ENCODE results near the gene DACT1.

Gene DACT1

DNA sequence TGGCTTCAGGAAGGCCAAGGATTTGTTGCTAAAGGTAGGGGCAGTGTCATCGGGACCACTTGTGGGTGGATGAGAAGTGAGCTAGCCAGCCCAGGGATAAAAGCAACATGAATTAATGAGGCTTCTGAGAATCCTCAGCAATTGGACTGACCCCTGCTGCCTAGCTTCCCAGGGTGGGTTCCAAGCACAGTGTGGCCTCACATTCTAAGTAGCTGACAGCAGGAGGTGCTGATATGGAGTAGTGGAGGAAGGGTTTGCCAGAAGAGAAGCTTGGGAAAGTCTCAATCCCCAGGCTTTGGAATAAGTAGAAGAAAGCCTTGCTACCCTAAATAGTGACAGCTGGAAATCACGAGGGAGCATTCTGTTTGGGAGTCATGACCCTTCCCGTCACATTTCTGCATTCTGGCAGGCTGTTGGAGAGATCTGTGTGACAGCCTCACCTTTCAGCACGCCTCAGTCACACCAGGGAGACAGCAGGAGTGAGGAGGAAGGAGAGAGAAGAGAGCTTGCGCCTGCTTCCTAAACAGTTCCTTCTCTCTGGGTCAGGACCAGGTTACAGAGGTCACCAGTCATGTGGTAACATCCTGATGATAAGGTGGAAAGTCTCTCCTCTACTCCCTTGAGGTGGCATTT is 31.2 kb downstream of the DACT1 start:
- no peak overlapping the region for H3K27ac ChIP-seq
- TF ChIP-seq CTCF (conservative IDR thresholded peaks at IDR 0.05): no peak

DNA sequence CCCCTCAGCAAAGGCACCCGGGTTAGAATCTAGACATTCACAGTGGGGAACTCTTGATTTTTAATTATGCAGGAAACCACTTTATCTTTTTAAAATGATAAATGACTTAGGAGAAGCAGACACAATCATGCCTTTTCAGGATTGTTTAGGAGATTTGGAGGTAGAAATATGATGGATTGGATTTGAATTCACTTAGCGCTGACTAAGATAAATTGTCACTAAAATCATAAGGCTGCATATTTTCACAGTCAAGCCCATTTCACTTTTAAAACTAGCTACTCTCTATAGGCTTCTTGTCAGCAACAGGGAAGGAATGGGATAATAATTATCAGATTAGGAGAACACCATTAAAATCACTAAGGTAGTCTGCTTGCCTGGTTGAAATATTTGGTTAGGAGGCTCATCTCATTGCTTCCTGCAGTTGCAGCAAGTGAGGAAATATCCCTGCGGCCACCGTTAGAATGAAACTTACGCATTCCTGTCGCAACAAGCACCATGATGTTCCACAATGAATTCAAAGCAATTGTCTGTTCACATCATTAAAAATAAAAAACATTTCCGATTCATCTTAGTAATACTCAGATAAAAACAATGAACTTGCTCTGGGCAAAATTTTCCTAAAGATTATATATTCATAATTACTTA is 31.9 kb downstream of the DACT1 start:
- TF ChIP-seq CTCF (conservative IDR thresholded peaks at IDR 0.05): no peak

DNA sequence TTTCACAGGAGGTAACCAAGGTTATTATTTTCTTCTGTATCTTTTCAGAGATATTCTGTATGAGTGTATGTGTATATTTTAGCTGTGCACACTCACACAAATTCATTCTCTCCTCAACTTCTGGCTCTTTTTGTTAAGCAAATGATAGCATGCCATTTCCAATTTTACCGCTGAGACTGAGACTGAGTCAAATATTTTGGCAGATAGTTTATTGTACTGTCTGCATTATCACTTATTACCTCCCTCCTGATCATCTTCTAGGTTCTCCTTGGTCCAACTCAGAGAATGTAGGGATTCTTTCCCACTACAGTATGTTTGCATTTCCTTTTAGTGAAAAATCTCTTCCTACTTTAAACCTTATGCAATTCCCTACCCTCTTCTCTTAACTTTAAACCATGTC is 33.3 kb downstream of the DACT1 start:
- TF ChIP-seq CTCF (conservative IDR thresholded peaks at IDR 0.05): no peak
- H3K27ac ChIP-seq: no peak overlapping the region

More for the DNA sequence above, 31.9 kb downstream of the DACT1 start:
- no peak overlapping the region for H3K27ac ChIP-seq

DNA sequence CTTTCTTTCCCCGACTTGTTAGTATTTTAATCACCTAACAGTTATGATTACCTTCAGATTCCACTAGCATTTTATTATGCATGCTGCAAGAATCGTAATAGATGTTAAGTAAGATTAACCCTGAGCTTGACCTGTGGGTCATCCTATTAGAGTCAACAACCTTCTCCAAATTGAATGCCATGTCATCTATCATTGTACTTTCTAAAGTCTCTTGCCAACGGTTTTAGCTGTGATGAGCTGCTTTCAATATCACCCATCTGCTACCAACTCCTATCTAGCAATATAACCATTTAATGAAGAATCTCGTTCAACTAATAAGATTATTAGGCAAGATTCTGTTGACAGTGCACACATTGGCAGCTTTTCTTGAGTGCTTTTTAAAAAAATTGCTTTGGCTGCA is 33.7 kb downstream of the DACT1 start:
- TF ChIP-seq CTCF (conservative IDR thresholded peaks at IDR 0.05): no peak
- no peak overlapping the region for H3K27ac ChIP-seq

DNA sequence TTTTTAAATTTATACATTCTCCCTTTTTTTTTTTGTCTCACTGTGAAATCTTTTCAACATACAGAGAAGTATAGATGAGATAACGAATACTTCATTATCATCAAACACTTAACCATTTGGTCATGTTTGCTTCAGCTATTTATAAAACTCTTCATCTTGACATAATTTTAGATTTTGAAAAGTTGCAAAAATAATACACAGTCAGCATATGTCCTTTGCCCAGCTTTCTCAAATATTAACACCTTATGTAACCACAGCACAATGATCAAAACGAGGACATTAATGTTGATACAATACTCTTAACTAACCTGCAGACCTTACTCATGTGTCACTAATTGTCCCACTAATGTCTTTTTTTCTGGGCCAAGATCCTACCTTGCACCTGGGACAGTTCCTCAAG is 36.0 kb downstream of the DACT1 start:
- no peak overlapping the region for H3K27ac ChIP-seq

DNA sequence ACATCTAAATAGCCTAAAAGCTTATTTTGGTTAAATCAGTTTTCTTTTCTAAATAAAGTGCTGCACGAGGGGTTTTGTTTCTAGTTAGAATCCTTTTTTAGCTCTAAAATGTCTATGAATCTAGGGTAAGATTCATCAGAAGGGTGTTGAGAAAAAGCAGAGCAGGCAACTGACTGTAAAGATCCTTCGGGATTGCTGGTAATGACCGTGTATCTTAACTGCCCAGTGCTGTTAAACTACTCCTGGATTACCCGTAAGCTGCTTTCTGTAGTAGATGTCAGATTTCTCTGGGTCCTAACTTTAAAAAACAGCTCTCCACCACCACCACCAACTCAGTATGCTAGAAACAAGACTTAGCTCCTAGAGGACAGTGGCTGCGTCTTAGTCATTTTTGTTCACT is 39.2 kb downstream of the DACT1 start:
- no peak overlapping the region for H3K27ac ChIP-seq
- TF ChIP-seq CTCF (conservative IDR thresholded peaks at IDR 0.05): no peak

More for the DNA sequence above, 36.0 kb downstream of the DACT1 start:
- TF ChIP-seq CTCF (conservative IDR thresholded peaks at IDR 0.05): no peak

GRCh38 chr14:58677517-58677916 is 39.8 kb downstream of the DACT1 start:
- no peak overlapping the region for H3K27ac ChIP-seq
- no peak for TF ChIP-seq CTCF (conservative IDR thresholded peaks at IDR 0.05)
